IMR-90 (cell line): ENCODE results near the gene GBX2. TPM values are rescaled to one million over a fixed set of nuclear protein-coding genes. Genes with fewer than 3 reads are reported as not detected.

ENCODE experiments used
- ATAC-seq: fragments of 200-7000 bp; cut with Tn5 transposase; 2 replicates; pipeline ENCODE4 v1.9.1; 2020; ENCODE audit warnings: low read depth, mild to moderate bottlenecking, moderate library complexity
- BruUV-seq: library from RNA; stranded (reverse); fragments of 400-500 nt; replicated peaks from 2 replicates; lab custom pipeline; 2021; lab: Mats Ljungman, UMichigan
- CTCF ChIA-PET: fragments of 300-600 bp; formaldehyde crosslinking; extraction: SDS; loops from one replicate; lab custom pipeline; 2021; ENCODE audit warnings: antibody characterized with exemption; lab: Yijun Ruan, JAX
- POLR2A ChIA-PET: fragments of 300-600 bp; sonication (Branson Sonifier 250); formaldehyde crosslinking; loops from one replicate; lab custom pipeline; 2022; ENCODE audit warnings: antibody characterized with exemption; ENCODE audit not compliant: unreplicated experiment; lab: Charles Lee
- DNase-seq: peaks from one replicate; pipeline ENCODE4 v3.0.0; 2013
- H2AFZ ChIP-seq: replicated peaks from 2 replicates; pipeline ENCODE3; 2013; ENCODE audit warnings: low read length, mild to moderate bottlenecking; ENCODE audit not compliant: poor library complexity
- H2AK5ac ChIP-seq: 2 replicates; pipeline ENCODE4 v1.6.1; 2013; ENCODE audit warnings: low read depth, low read length, inconsistent platforms
- H2AK9ac ChIP-seq: replicated peaks from 2 replicates; pipeline ENCODE3; 2013; ENCODE audit warnings: mild to moderate bottlenecking, low read depth, low read length, moderate library complexity; ENCODE audit not compliant: poor library complexity
- H2BK120ac ChIP-seq: 2 replicates; pipeline ENCODE4 v1.6.1; 2013; ENCODE audit warnings: low read depth, low read length, inconsistent platforms
- H2BK15ac ChIP-seq: 3 replicates; pipeline ENCODE4 v1.6.1; 2013; ENCODE audit warnings: low read depth, low read length, inconsistent platforms
- H2BK20ac ChIP-seq: 2 replicates; pipeline ENCODE4 v1.6.1; 2013; ENCODE audit warnings: low read depth, mild to moderate bottlenecking, inconsistent platforms, low read length, moderate library complexity
- H2BK5ac ChIP-seq: 2 replicates; pipeline ENCODE4 v1.6.1; 2013; ENCODE audit warnings: mild to moderate bottlenecking, low read depth, low read length, inconsistent platforms; ENCODE audit not compliant: poor library complexity, severe bottlenecking
- H3K14ac ChIP-seq: replicated peaks from 2 replicates; pipeline ENCODE4 v1.6.1; 2013; ENCODE audit warnings: low read depth, low read length, inconsistent platforms
- H3K18ac ChIP-seq: 2 replicates; pipeline ENCODE4 v1.6.1; 2013; ENCODE audit warnings: low read depth, low read length, control low read depth
- H3K23ac ChIP-seq: 2 replicates; pipeline ENCODE4 v1.6.1; 2013; ENCODE audit warnings: low read depth, low read length, inconsistent platforms
- H3K27ac ChIP-seq: 2 replicates; pipeline ENCODE4 v1.5.1; 2013; ENCODE audit warnings: mild to moderate bottlenecking, control low read depth, low read length; ENCODE audit not compliant: insufficient read depth
- H3K27me3 ChIP-seq: 2 replicates; pipeline ENCODE4 v1.6.1; 2013; ENCODE audit warnings: low read length; ENCODE audit not compliant: control insufficient read depth, insufficient read depth
- H3K36me3 ChIP-seq: 2 replicates; pipeline ENCODE4 v1.6.1; 2013; ENCODE audit warnings: low read length, mixed read lengths; ENCODE audit not compliant: control insufficient read depth, insufficient read depth
- H3K4ac ChIP-seq: 2 replicates; pipeline ENCODE4 v1.6.1; 2013; ENCODE audit warnings: low read depth, low read length, inconsistent platforms
- H3K4me1 ChIP-seq: 2 replicates; pipeline ENCODE4 v1.6.1; 2013; ENCODE audit warnings: low read length, mixed read lengths; ENCODE audit not compliant: control insufficient read depth, insufficient read depth
- H3K4me2 ChIP-seq: 2 replicates; pipeline ENCODE4 v1.6.1; 2013; ENCODE audit warnings: low read depth, mild to moderate bottlenecking, control low read depth, low read length, moderate library complexity
- H3K4me3 ChIP-seq: 2 replicates; pipeline ENCODE4 v1.5.1; 2013; ENCODE audit warnings: low read depth, mild to moderate bottlenecking, control low read depth, low read length, moderate library complexity; ENCODE audit not compliant: insufficient read depth
- H3K56ac ChIP-seq: 2 replicates; pipeline ENCODE4 v1.6.1; 2013; ENCODE audit warnings: low read length, inconsistent platforms; ENCODE audit not compliant: insufficient read depth; ENCODE audit errors: extremely low read depth
- H3K79me1 ChIP-seq, 2 experiments: 2 replicates each; pipeline ENCODE4 v1.6.1; 2013; ENCODE audit warnings: low read length in 2 of 2, inconsistent platforms in 1 of 2, low read depth in 1 of 2
- H3K9ac ChIP-seq: 2 replicates; pipeline ENCODE4 v1.6.1; 2013; ENCODE audit warnings: low read depth, low read length, control low read depth
- H3K9me1 ChIP-seq: 2 replicates; pipeline ENCODE4 v1.6.1; 2013; ENCODE audit warnings: low read length, inconsistent platforms; ENCODE audit not compliant: insufficient read depth
- H3K9me3 ChIP-seq: 2 replicates; pipeline ENCODE4 v1.6.1; 2013; ENCODE audit warnings: low read length; ENCODE audit not compliant: control insufficient read depth, insufficient read depth
- H4K20me1 ChIP-seq: 2 replicates; pipeline ENCODE4 v1.6.1; 2013; ENCODE audit warnings: low read length, inconsistent platforms; ENCODE audit not compliant: insufficient read depth
- H4K5ac ChIP-seq: 2 replicates; pipeline ENCODE4 v1.6.1; 2013; ENCODE audit warnings: mild to moderate bottlenecking, low read depth, low read length, control low read depth
- H4K8ac ChIP-seq, 2 experiments: 2 replicates each; pipeline ENCODE4 v1.6.1; 2013; ENCODE audit warnings: low read depth in 2 of 2, low read length in 2 of 2, control low read depth in 1 of 2, inconsistent platforms in 1 of 2
- H4K91ac ChIP-seq: 2 replicates; pipeline ENCODE4 v1.6.1; 2013; ENCODE audit warnings: low read depth, low read length, inconsistent platforms; ENCODE audit not compliant: insufficient read depth
- BHLHE40 ChIP-seq: fragments of 150-350 bp; IDR thresholded peaks from 2 replicates; pipeline ENCODE4 v1.6.1; 2016; ENCODE audit warnings: mild to moderate bottlenecking, low read depth, low read length
- CHD1 ChIP-seq: IDR thresholded peaks from 2 replicates; pipeline ENCODE4 v1.6.1; 2012; ENCODE audit warnings: low read depth, low read length, improper control_type of control experiment
- RAD21 ChIP-seq: IDR thresholded peaks from 2 replicates; pipeline ENCODE4 v1.6.1; 2012; ENCODE audit warnings: low read length, improper control_type of control experiment
- SMC3 ChIP-seq: fragments of 150-350 bp; IDR thresholded peaks from 2 replicates; pipeline ENCODE4 v1.6.1; 2016; ENCODE audit warnings: low read depth, mild to moderate bottlenecking, antibody characterized with exemption, low read length, moderate library complexity
- WGBS, 2 experiments: methylation state at CpG; one replicate each; pipeline versions ENCODE4 v1.1.5 to v1.1.7; 2013; ENCODE audit warnings: missing lambda C conversion rate in 2 of 2; ENCODE audit not compliant: insufficient read length in 1 of 2; ENCODE audit errors: extremely low coverage in 2 of 2; 5-methylcytosine and 5-hydroxymethylcytosine counted together
- dilution Hi-C: fragments of 300-500 bp; cut with HindIII; formaldehyde crosslinking; loops from one replicate; pipeline ENCODE4 v1.14.3; 2018; ENCODE audit warnings: low sequenced_read_pairs; ENCODE audit not compliant: unreplicated experiment
- in situ Hi-C: fragments of 300-500 bp; cut with MboI; formaldehyde crosslinking; loops from 3 replicates; pipeline ENCODE4 v1.14.3; 2019; ENCODE audit warnings: low sequenced_read_pairs, inconsistent platforms, mixed read lengths
- intact Hi-C: fragments of 100-400 bp; cut with micrococcal nuclease; formaldehyde crosslinking; loops from 2 replicates; pipeline ENCODE4 v1.10.0; 2022
- polyA plus RNA-seq, 3 experiments: library from polyadenylated mRNA; depleted of rRNA; stranded (reverse); fragments of >200 nt; gene quantifications; 2 replicates each; pipeline ENCODE4 v1.2.3, GENCODE V29; 2012; ENCODE audit warnings: low replicate concordance in 1 of 3
- total RNA-seq: library from RNA; depleted of rRNA; stranded (reverse); fragments of >200 nt; gene quantifications from 2 replicates; pipeline ENCODE4 v1.2.3, GENCODE V29; 2012

The GBX2 gene
- total and polyA plus RNA-seq, 2 of the 4 experiments (the other 2 are of a cell fraction) = 0.10 TPM; not detected in 1

DNA sequence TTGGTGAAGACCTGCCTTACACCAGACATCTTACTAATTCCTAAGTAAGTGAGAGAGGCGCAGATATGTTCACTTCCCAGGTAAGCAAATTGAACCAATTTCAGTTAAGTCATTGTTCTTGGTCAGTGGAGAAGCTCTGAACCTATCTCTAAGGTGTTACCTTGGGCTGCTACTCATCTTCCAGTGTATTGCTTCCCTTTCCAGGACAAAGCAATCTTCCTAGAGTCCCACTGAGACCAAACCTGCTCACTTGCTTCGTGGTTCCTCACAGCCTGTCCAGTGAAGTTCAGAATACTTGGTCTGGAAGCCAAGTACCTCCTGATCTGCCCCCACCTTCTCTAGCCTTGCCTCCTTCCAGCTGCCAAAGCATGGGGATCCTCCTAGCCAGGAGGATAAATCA is 22.5 kb upstream of the GBX2 start:
- Histone ChIP-seq H3K14ac (no peak overlapping the region), H3K27ac (no peak overlapping the region), H2AK9ac (no peak overlapping the region), H2BK120ac (no peak overlapping the region), H4K20me1 (no peaks in the 10 kb centered on the region), H3K36me3 (no peaks in the 10 kb centered on the region), H2BK20ac (no peak overlapping the region), H3K23ac (no peak overlapping the region; the same call in 1 of the 2 replicates), H4K5ac (no peak overlapping the region), H3K4me2 (no peak overlapping the region), H2BK15ac (no peak overlapping the region), H4K8ac (no peak overlapping the region), H3K9ac (no peak overlapping the region), H3K9me1 (no peaks in the 10 kb centered on the region), H3K56ac (no peak overlapping the region), H3K27me3 (peaks cover 16% of the 10 kb centered on the region), H3K79me1 (no peaks in the 10 kb centered on the region), H3K9me3 (no peaks in the 10 kb centered on the region), H4K91ac (no peak overlapping the region), H3K4ac (no peak overlapping the region), H2AK5ac (no peak overlapping the region), H3K18ac (no peak overlapping the region), H3K4me3 (no peak overlapping the region), H2AFZ (no peak overlapping the region), H3K4me1 (no peaks in the 10 kb centered on the region), H2BK5ac (no peak overlapping the region)
- ATAC-seq (no peak), DNase-seq (no peak)
- no peak for TF ChIP-seq RAD21
- TF ChIP-seq SMC3 = no peak
- TF ChIP-seq CHD1 = no peak
- no peak for TF ChIP-seq BHLHE40
- ChIA-PET POLR2A (no interaction called here), CTCF (no interaction called here)
- in situ Hi-C loops (no loop called here), intact Hi-C loops (no loop called here), dilution Hi-C loops (loop anchor here (25.0 kb wide), 1 partner anchor 403 kb away; no protein-coding TSS in a partner anchor)
- WGBS, 2 experiments = no CpG with 5 or more reads among the region's 2 CpGs
- no TSS peak for BruUV-seq
